Measurements from ENCODE around the gene TSC22D1.

DNA sequence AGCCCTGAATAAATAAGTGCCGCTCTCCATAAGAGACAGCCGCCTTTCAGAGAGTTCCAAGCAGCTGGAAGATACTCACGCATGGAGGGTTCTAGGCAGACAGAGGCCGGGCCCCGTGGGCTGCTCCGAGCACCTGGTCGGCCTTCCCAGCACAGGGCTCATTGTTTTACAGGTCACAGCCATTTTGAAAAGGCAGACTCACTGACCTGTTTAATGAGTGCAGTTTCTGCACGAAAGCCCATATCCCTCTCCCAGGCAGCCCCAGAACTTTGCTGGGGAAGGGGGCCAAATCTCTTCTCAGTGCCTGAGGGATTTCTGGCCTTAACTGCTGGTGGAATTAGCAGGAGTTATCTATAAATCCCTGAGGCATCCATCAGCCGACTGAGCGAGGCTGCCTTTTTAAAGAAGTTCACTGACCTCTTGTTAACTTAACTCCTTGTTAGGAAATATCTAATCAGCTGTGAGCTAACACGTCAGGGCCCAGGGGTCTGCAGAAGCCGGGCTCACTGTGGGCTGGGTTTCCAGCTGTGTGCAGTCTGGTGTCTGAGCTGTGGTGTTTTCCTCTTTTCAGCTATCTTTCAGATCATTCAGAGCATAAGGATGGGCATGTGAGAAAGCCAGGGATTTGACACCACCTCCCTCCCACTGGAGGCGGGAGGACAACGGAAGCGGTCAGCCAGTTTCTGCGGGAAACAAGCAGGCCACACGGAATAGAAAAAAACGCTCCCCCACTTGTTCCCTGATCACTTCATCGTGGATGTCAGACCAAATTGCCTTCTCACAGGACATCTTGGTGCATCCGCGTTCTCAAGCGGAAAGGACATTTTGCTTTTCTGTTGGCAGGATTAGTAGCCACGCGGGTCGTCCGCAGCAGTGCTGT is 179.2 kb downstream of the TSC22D1 start:
- TF ChIP-seq EZH2 (IDR thresholded peaks at IDR 0.05) (no peak), POLR2AphosphoS5 (IDR thresholded peaks at IDR 0.05; ENCODE audit: borderline replicate concordance, low read depth, low read length) (no peak)
